ENCODE results near the gene TRAPPC5.

- TF ChIP-seq CTCF (IDR thresholded peaks at IDR 0.05) (no peak), POLR2A (IDR thresholded peaks at IDR 0.05) (no peak)
Measured at GRCh38 chr19:7672522-7672921, 8.1 kb upstream of the TRAPPC5 start.

All from thyroid gland (tissue), 4 donors.